Measurements from ENCODE around the gene TEX101. TPM values are rescaled to one million over a fixed set of nuclear protein-coding genes. Genes with fewer than 3 reads are reported as not detected.

The TEX101 gene
- polyA plus RNA-seq, 3 donors, result 0.16 TPM; not detected in 2

- 66% methylated on average over 12 of the region's 15 CpGs for WGBS (ENCODE audit: insufficient coverage)
- no peaks in the 10 kb centered on the region for H4K20me1 ChIP-seq (ENCODE audit: insufficient read depth, low read length)
- H3K4me2 ChIP-seq (replicated peaks; ENCODE audit: extremely low read depth, low read length, poor library complexity, severe bottlenecking), result no peak overlapping the region
- peak; percentile 54 to 81 (median 62) for DNase-seq
- no peak overlapping the region for H3K4me3 ChIP-seq (replicated peaks in 1 of 3; ENCODE audit: low read depth in 2 of 3, low read length in 3 of 3)
- Mint-ChIP-seq H3K4me3 (no peak overlapping the region), H3K36me3 (no peaks in the 10 kb centered on the region), H3K27me3 (ENCODE audit: low read depth in 3 of 3) (peaks cover 8 to 16% (median 12%) of the 10 kb centered on the region in 3 donors), H3K27ac (peak overlapping the region in 5 of 7 donors; percentile 41 to 78 (median 47)), H3K4me1 (peaks cover 25% of the 10 kb centered on the region), H3K9me3 (peaks cover 0 to 3% (median 0%) of the 10 kb centered on the region in 7 donors)
- H3K27ac ChIP-seq (ENCODE audit: low read depth in 1 of 2, low read length in 2 of 2), result no peak overlapping the region
- H3K27me3 ChIP-seq (ENCODE audit: control insufficient read depth in 2 of 2, insufficient read depth in 2 of 2, low read length in 2 of 2), result no peaks in the 10 kb centered on the region
- no peaks in the 10 kb centered on the region for H3K79me2 ChIP-seq (ENCODE audit: insufficient read depth, low read length)
- H3K9ac ChIP-seq (ENCODE audit: insufficient read depth, low read length, poor library complexity, severe bottlenecking), result no peak overlapping the region
- intact Hi-C loops (cut with micrococcal nuclease), result loop anchor here in 1 of 2 donors (5.0 kb wide), 2 partner anchors 63 to 78 kb away; no protein-coding TSS in a partner anchor
- no peak overlapping the region for H2AFZ ChIP-seq (ENCODE audit: insufficient read depth, low read depth, low read length, poor library complexity, severe bottlenecking)
- no peaks in the 10 kb centered on the region for H3K36me3 ChIP-seq (replicated peaks in 1 of 2; ENCODE audit: control insufficient read depth in 1 of 2, insufficient read depth in 2 of 2, low read length in 2 of 2)
- peaks cover 35 to 37% of the 10 kb centered on the region in 2 donors for H3K4me1 ChIP-seq (ENCODE audit: control insufficient read depth in 1 of 2, insufficient read depth in 2 of 2, low read length in 2 of 2)
- H3K9me3 ChIP-seq (replicated peaks in 1 of 2; ENCODE audit: control insufficient read depth in 1 of 2, insufficient read depth in 1 of 2, low read length in 2 of 2), result no peaks in the 10 kb centered on the region
- no peak for TF ChIP-seq CTCF (IDR thresholded peaks at IDR 0.05)
Observed at GRCh38 chr19:43444531-43445287, 30.0 kb downstream of the TEX101 start.

DNA sequence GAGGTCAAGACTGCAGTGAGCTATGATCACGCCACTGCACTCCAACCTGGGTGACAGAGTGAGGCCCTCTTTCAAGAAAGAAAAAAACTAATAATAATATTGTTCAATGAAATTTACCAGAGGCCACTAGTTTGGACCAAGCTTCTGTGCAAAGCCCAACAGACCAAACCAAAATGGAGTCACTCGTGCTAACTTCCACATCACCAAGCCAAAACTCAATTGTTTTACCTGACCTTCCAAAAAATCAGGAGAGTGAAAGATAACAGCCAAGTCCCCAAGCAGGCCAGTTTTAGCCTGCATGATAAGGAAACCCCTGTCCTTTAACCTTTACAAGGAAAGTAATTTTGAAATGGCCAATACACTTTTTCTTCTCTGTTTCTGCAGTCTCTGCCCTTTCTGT lies 30.7 kb downstream of the TEX101 start:
- Histone ChIP-seq H3K27me3 (ENCODE audit: control insufficient read depth in 2 of 2, insufficient read depth in 2 of 2, low read length in 2 of 2) (no peaks in the 10 kb centered on the region), H2AFZ (ENCODE audit: insufficient read depth, low read depth, low read length, poor library complexity, severe bottlenecking) (no peak overlapping the region), H3K9ac (ENCODE audit: insufficient read depth, low read length, poor library complexity, severe bottlenecking) (no peak overlapping the region), H3K27ac (ENCODE audit: low read depth in 1 of 2, low read length in 2 of 2) (no peak overlapping the region), H3K9me3 (replicated peaks in 1 of 2; ENCODE audit: control insufficient read depth in 1 of 2, insufficient read depth in 1 of 2, low read length in 2 of 2) (no peaks in the 10 kb centered on the region), H3K4me1 (ENCODE audit: control insufficient read depth in 1 of 2, insufficient read depth in 2 of 2, low read length in 2 of 2) (peaks cover 35 to 36% of the 10 kb centered on the region in 2 donors), H3K36me3 (replicated peaks in 1 of 2; ENCODE audit: control insufficient read depth in 1 of 2, insufficient read depth in 2 of 2, low read length in 2 of 2) (no peaks in the 10 kb centered on the region), H3K79me2 (ENCODE audit: insufficient read depth, low read length) (no peaks in the 10 kb centered on the region), H3K4me2 (replicated peaks; ENCODE audit: extremely low read depth, low read length, poor library complexity, severe bottlenecking) (no peak overlapping the region), H3K4me3 (replicated peaks in 1 of 3; ENCODE audit: low read depth in 2 of 3, low read length in 3 of 3) (no peak overlapping the region), H4K20me1 (ENCODE audit: insufficient read depth, low read length) (no peaks in the 10 kb centered on the region)
- intact Hi-C loops (cut with micrococcal nuclease), result loop anchor here in 1 of 2 donors (5.0 kb wide), 2 partner anchors 62 to 77 kb away; no protein-coding TSS in a partner anchor
- Mint-ChIP-seq H3K9me3 (peaks cover 0 to 3% (median 0%) of the 10 kb centered on the region in 7 donors), H3K4me3 (no peak overlapping the region), H3K36me3 (no peaks in the 10 kb centered on the region), H3K27me3 (ENCODE audit: low read depth in 3 of 3) (peaks cover 8 to 16% (median 12%) of the 10 kb centered on the region in 3 donors), H3K27ac (no peak overlapping the region), H3K4me1 (peaks cover 25% of the 10 kb centered on the region)
- TF ChIP-seq CTCF (IDR thresholded peaks at IDR 0.05), result no peak
- no peak for DNase-seq
- WGBS (ENCODE audit: insufficient coverage), result 100% methylated on average over 1 of the region's 2 CpGs

Measured in CD14-positive monocyte (primary cell).